Measurements from ENCODE around the gene CAB39L. TPM values are rescaled to one million over a fixed set of nuclear protein-coding genes. Genes with fewer than 3 reads are reported as not detected.

CAB39L gene
- total and polyA plus RNA-seq, 2 of the 13 experiments (the other 11 are each of a cell fraction or from before 2014, with no cell fraction given) = 3.1 to 6.1 TPM

- no peak; the same call in 1 of the 2 replicates for TF ChIP-seq ZNF609 (CRISPR knock-in tag; IDR thresholded peaks at IDR 0.05; ENCODE audit: borderline replicate concordance)
- TF ChIP-seq ZNF646 (CRISPR knock-in tag; IDR thresholded peaks at IDR 0.05) = no peak
- TF ChIP-seq DR1 (CRISPR knock-in tag; IDR thresholded peaks at IDR 0.05) = peak; percentile 75
- 0 out of 2 replicates have a peak, but pooled peaks have one; percentile 39 for TF ChIP-seq FOXO1 (CRISPR knock-in tag; IDR thresholded peaks at IDR 0.05)
- TF ChIP-seq ZNF530 (CRISPR knock-in tag; IDR thresholded peaks at IDR 0.05; ENCODE audit: low read depth) = no peak
- TF ChIP-seq ZBTB3 (CRISPR knock-in tag; IDR thresholded peaks at IDR 0.05; ENCODE audit: borderline replicate concordance, low read depth) = no peak
- TF ChIP-seq, protein P1, sequence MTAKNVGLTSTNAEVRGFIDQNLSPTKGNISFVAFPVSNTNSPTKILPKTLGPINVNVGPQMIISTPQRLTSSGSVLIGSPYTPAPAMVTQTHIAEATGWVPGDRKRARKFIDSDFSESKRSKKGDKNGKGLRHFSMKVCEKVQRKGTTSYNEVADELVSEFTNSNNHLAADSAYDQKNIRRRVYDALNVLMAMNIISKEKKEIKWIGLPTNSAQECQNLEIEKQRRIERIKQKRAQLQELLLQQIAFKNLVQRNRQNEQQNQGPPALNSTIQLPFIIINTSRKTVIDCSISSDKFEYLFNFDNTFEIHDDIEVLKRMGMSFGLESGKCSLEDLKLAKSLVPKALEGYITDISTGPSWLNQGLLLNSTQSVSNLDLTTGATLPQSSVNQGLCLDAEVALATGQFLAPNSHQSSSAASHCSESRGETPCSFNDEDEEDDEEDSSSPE (CRISPR knock-in tag; IDR thresholded peaks at IDR 0.05) = peak; percentile 75
- TF ChIP-seq ZNF577 (CRISPR knock-in tag; IDR thresholded peaks at IDR 0.05; ENCODE audit: borderline replicate concordance, low read depth) = no peak
- TF ChIP-seq, protein P2, sequence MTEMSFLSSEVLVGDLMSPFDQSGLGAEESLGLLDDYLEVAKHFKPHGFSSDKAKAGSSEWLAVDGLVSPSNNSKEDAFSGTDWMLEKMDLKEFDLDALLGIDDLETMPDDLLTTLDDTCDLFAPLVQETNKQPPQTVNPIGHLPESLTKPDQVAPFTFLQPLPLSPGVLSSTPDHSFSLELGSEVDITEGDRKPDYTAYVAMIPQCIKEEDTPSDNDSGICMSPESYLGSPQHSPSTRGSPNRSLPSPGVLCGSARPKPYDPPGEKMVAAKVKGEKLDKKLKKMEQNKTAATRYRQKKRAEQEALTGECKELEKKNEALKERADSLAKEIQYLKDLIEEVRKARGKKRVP (CRISPR knock-in tag; IDR thresholded peaks at IDR 0.05) = no peak
- 0 out of 2 replicates have a peak, but pooled peaks have one; percentile 34 for TF ChIP-seq CBX5 (CRISPR knock-in tag; IDR thresholded peaks at IDR 0.05; ENCODE audit: borderline replicate concordance)
Measured at GRCh38 chr13:49443704-49444523, at the start of gene CAB39L, which contains the start of gene SETDB2 (continued).

All from HepG2 (cell line).